Colonic mucosa (tissue), 4 donors: ENCODE results near the gene KCNMB4. TPM values are rescaled to one million over a fixed set of nuclear protein-coding genes. Genes with fewer than 3 reads are reported as not detected.

Experiments
- DNase-seq: peaks from one replicate; pipeline ENCODE4 v3.0.0-alpha.2; 2020
- H3K27ac ChIP-seq: fragments of 200-600 bp; one replicate; pipeline ENCODE4 v1.8.0; 2021
- H3K27me3 ChIP-seq: fragments of 200-600 bp; one replicate; pipeline ENCODE4 v1.8.0; 2021
- H3K36me3 ChIP-seq: fragments of 200-600 bp; one replicate; pipeline ENCODE4 v1.8.0; 2021
- H3K4me1 ChIP-seq: fragments of 200-600 bp; one replicate; pipeline ENCODE4 v1.8.0; 2021; ENCODE audit warnings: mild to moderate bottlenecking
- H3K4me3 ChIP-seq: fragments of 200-600 bp; one replicate; pipeline ENCODE4 v1.8.0; 2021
- H3K9ac ChIP-seq, 2 donors: one replicate each; pipeline ENCODE4 v1.7.0; 2013; ENCODE audit warnings: control low read depth in 2 of 2, low read depth in 2 of 2, low read length in 2 of 2
- H3K9me3 ChIP-seq: fragments of 200-600 bp; one replicate; pipeline ENCODE4 v1.8.0; 2021
- intact Hi-C: fragments of 100-400 bp; cut with DNase I; formaldehyde crosslinking; loops from one replicate; pipeline ENCODE4 v1.14.1; 2022
- total RNA-seq, 2 donors: library from RNA; stranded (reverse); fragmentation: NEBNext Ultra II Directional in 1 of 2; extraction: Animal tissue kit (Norgen Biotek cat#: 25700) in 1 of 2; gene quantifications; one replicate each; pipeline ENCODE4 v1.2.1, GENCODE V29; 2021
- TF ChIP-seq, protein P1 (sequence below): fragments of 200-600 bp; IDR thresholded peaks from one replicate; pipeline ENCODE4 v1.8.0; 2022; ENCODE audit warnings: antibody characterized with exemption, mild to moderate bottlenecking
- donor health status: healthy.
- donor health status: DM: no; HTN: no; CAD: no.
- donor health status: DM: no; HTN: no; CAD: no.

Gene KCNMB4
- total RNA-seq, 2 donors from 2014 or later: 0.35 to 1.3 TPM

DNA sequence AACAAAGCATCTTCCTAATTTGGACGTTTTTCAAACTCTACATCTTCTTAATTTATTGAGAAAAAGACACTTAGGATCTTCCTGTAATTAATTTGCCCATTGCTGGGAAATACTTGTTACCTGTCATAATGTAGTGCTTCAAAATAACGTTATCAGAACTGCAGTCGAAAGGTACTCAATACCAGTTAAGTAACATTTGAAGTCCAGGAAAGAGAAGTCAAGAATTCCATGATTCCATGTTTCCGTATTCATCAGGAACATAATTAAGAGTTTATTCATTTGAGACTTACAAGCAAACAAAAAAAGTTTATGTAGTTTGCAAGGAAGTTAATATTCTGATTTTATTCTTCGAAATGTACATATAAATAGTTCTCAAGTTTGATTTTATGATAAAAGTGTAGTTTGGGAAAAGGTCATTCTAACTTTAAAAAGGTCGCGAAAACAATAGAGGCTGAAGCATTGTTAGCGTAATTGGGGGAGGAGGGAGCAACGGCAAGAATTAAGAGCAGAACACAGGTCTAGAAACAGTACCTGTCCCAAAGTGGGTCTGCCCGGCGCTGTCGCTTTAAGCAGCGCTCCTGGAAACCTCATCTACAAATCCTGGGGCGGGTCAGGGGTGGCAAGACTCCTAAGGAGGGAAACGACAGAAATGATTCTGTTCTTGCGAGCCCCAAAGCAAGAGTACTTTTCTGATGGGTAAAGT, 1.2 kb upstream of the KCNMB4 start:
- H3K27ac ChIP-seq: no peak overlapping the region
- H3K4me1 ChIP-seq: peaks cover 6% of the 10 kb centered on the region
- H3K27me3 ChIP-seq: peaks cover 11% of the 10 kb centered on the region
- no peaks in the 10 kb centered on the region for H3K9me3 ChIP-seq
- H3K9ac ChIP-seq: peak overlapping the region in 1 of 2 donors; percentile 55
- peak; percentile 22 for DNase-seq
- intact Hi-C loops: loop anchor here (10.0 kb wide), 1 partner anchor 210 kb away; no protein-coding TSS in a partner anchor
- no peaks in the 10 kb centered on the region for H3K36me3 ChIP-seq
- TF ChIP-seq, protein P1, sequence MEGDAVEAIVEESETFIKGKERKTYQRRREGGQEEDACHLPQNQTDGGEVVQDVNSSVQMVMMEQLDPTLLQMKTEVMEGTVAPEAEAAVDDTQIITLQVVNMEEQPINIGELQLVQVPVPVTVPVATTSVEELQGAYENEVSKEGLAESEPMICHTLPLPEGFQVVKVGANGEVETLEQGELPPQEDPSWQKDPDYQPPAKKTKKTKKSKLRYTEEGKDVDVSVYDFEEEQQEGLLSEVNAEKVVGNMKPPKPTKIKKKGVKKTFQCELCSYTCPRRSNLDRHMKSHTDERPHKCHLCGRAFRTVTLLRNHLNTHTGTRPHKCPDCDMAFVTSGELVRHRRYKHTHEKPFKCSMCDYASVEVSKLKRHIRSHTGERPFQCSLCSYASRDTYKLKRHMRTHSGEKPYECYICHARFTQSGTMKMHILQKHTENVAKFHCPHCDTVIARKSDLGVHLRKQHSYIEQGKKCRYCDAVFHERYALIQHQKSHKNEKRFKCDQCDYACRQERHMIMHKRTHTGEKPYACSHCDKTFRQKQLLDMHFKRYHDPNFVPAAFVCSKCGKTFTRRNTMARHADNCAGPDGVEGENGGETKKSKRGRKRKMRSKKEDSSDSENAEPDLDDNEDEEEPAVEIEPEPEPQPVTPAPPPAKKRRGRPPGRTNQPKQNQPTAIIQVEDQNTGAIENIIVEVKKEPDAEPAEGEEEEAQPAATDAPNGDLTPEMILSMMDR: no peak
- H3K4me3 ChIP-seq: peak overlapping the region; percentile 65

DNA sequence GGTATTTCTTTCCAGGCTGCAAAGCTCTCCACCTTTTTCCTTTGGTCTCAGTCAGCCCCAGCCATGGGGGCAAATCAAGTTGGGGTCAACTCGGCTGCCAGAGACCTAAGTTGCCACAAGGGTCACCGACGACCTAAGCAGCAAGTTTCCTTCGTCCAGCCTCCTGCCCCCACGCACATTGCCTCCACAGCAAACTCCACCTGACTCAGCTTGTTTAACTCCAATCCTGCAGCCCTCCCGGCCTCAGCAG, 767 bp upstream of the KCNMB4 start:
- TF ChIP-seq, protein P1: no peak
- Histone ChIP-seq H3K9ac (peak overlapping the region; percentile 13 to 55), H3K4me1 (peaks cover 6% of the 10 kb centered on the region), H3K27ac (no peak overlapping the region), H3K9me3 (no peaks in the 10 kb centered on the region), H3K36me3 (no peaks in the 10 kb centered on the region), H3K27me3 (peaks cover 11% of the 10 kb centered on the region), H3K4me3 (peak overlapping the region; percentile 65)
- no peak for DNase-seq
- intact Hi-C loops: loop anchor here (10.0 kb wide), 1 partner anchor 209 kb away; no protein-coding TSS in a partner anchor

DNA sequence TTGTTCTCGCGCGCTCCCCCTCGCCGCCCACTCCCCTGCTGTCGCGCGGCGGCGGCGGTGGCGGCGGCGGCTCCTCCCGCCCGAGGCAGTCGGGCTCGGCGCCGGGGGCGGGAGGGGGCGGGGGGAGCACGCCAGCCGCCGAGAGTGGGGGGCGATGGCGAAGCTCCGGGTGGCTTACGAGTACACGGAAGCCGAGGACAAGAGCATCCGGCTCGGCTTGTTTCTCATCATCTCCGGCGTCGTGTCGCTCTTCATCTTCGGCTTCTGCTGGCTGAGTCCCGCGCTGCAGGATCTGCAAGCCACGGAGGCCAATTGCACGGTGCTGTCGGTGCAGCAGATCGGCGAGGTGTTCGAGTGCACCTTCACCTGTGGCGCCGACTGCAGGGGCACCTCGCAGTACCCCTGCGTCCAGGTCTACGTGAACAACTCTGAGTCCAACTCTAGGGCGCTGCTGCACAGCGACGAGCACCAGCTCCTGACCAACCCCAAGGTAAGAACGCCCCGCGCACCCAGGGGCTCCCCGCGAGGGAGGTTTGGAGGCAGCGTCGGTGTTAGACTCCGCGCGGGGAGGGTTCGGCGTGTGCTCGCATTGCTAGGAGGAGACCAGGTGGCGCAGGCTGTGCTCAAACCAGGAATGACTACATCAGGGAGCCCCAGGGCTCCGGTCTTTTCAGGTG, 629 bp downstream of the KCNMB4 start:
- peak; percentile 37 for DNase-seq
- H3K4me1 ChIP-seq: peaks cover 6% of the 10 kb centered on the region
- H3K27ac ChIP-seq: no peak overlapping the region
- TF ChIP-seq, protein P1: no peak
- H3K27me3 ChIP-seq: peaks cover 11% of the 10 kb centered on the region
- no peaks in the 10 kb centered on the region for H3K9me3 ChIP-seq
- H3K9ac ChIP-seq: peak overlapping the region; percentile 55 to 60
- peak overlapping the region; percentile 65 for H3K4me3 ChIP-seq
- H3K36me3 ChIP-seq: no peaks in the 10 kb centered on the region
- intact Hi-C loops: loop anchor here (10.0 kb wide), 1 partner anchor 208 kb away; no protein-coding TSS in a partner anchor

DNA sequence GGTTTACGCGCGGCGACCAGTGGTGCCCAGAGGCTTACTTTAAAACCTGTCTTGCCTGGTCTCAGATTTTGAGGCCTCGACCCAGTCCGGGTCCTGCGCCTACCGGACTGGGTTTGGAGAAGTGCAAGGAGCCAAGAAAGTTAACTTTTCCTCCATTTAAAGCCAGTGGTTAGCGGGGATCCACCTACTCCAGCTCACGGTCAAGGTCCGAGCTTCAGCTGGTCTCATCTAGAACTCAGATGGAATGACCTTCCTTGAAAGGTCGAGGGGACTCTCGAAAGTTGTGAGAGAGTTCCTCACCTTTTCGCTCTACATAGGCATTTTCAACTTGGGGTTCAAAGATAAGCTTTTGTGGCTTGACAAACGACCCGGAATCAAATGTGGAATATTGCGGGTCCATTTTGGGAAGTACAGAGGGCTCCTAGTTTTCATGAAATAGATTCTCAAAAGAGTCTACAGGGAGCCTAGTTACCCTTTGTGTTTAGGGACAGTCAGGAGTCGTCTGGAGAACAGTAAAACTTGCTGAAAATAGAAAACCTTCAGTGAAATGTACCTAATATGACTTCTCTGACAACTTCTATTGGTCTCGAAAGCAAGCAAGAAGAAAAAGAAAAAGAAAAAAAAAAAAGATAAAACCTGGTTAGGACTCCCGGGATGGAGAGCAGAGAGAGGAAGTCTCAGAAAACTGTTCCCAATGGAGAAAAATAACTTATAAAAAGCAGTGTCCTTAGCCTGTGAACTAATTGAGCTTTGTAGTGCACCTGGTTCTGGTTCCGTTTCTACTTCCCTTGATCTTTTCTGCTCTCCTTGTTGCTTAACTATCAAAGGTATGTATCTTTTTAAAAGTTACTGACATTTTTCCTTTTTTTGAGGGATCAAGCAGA, 1.4 kb downstream of the KCNMB4 start:
- intact Hi-C loops: loop anchor here (10.0 kb wide), 1 partner anchor 207 kb away; no protein-coding TSS in a partner anchor
- Histone ChIP-seq H3K27me3 (peaks cover 11% of the 10 kb centered on the region), H3K4me3 (peak overlapping the region; percentile 65), H3K27ac (no peak overlapping the region), H3K4me1 (peaks cover 6% of the 10 kb centered on the region), H3K36me3 (no peaks in the 10 kb centered on the region), H3K9me3 (no peaks in the 10 kb centered on the region), H3K9ac (peak overlapping the region; percentile 55 to 60)
- TF ChIP-seq, protein P1: no peak
- DNase-seq: peak; percentile 24

DNA sequence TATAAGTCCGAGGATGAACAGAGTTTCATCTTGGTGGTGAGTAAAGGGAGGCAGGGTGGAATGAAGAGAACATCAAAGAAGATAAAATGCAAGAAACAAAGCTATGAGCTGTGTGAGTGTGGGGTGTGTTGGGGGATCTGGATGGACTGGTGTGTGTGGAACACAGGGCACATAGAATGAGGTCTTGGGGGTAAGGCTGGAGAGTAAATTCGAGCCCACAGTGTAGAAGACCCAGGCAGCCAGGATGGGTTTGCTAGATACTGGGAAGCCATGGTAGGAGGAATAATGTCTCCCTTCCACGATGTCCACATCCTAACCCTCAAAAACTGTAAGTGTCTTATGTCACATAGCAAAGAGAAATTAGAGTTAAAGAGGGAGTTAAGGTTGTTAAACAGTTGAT, 6.8 kb downstream of the KCNMB4 start:
- no peak for DNase-seq
- H3K9me3 ChIP-seq: no peaks in the 10 kb centered on the region
- intact Hi-C loops: no loop called here
- no peaks in the 10 kb centered on the region for H3K36me3 ChIP-seq
- no peak overlapping the region for H3K4me3 ChIP-seq
- H3K9ac ChIP-seq: no peak overlapping the region
- no peak overlapping the region for H3K27ac ChIP-seq
- H3K27me3 ChIP-seq: no peaks in the 10 kb centered on the region
- H3K4me1 ChIP-seq: no peaks in the 10 kb centered on the region
- TF ChIP-seq, protein P1: no peak
